Endothelial cell of umbilical vein (primary cell): Measurements from ENCODE around the gene SDF4. TPM values are rescaled to one million over a fixed set of nuclear protein-coding genes. Genes with fewer than 3 reads are reported as not detected.
A peak's percentile ranks its signal among the peaks of the same experiment; 100 is the strongest.

ENCODE experiments used
- Bru-seq: library from RNA; stranded (reverse); fragments of 400-500 nt; gene quantifications from one replicate; lab custom pipeline; 2021; lab: Mats Ljungman, UMichigan
- BruChase-seq, 2 experiments: library from RNA; stranded (reverse); fragments of 400-500 nt; gene quantifications; one replicate each; lab custom pipeline; 2021; lab: Mats Ljungman, UMichigan
- BruUV-seq: library from RNA; stranded (reverse); fragments of 400-500 nt; replicated peaks from 2 replicates; lab custom pipeline; 2021; lab: Mats Ljungman, UMichigan
- CTCF ChIA-PET: fragments of 300-600, 350-600 bp; sonication (Branson Sonifier 250); formaldehyde crosslinking; loops from one replicate; lab custom pipeline; 2021; ENCODE audit warnings: antibody characterized with exemption, inconsistent platforms; lab: Charles Lee
- POLR2A ChIA-PET: fragments of 300-600, 350-600 bp; sonication (Branson Sonifier 250); formaldehyde crosslinking; loops from one replicate; lab custom pipeline; 2021; ENCODE audit warnings: antibody characterized with exemption, inconsistent platforms; lab: Charles Lee
- DNase-seq: peaks from one replicate; pipeline ENCODE4 v3.0.0-alpha.2; 2011; ENCODE audit warnings: low read depth, low spot score
- FAIRE-seq: peaks from 2 replicates; lab custom pipeline; 2011; peaks lifted over from hg19 to GRCh38; lab: Jason Lieb, UNC
- H2AFZ ChIP-seq: 2 replicates; pipeline ENCODE4 v1.6.0; 2012; ENCODE audit warnings: low read depth, low read length, control low read depth, inconsistent platforms
- H3K27ac ChIP-seq: 2 replicates; pipeline ENCODE4 v1.5.1; 2011; ENCODE audit warnings: low read depth, mild to moderate bottlenecking, control low read depth, low read length, moderate library complexity; ENCODE audit not compliant: insufficient read depth
- H3K27me3 ChIP-seq, 2 experiments: 2 replicates each; pipeline versions ENCODE4 v1.6.0 to v1.6.1; 2011; ENCODE audit warnings: low read length in 2 of 2, mixed read lengths in 1 of 2; ENCODE audit not compliant: control insufficient read depth in 2 of 2, insufficient read depth in 2 of 2
- H3K36me3 ChIP-seq, 2 experiments: 2 replicates in 1 of 2; 3 replicates in 1 of 2; pipeline ENCODE4 v1.5.1; 2011; ENCODE audit warnings: low read length in 2 of 2, mild to moderate bottlenecking in 1 of 2, moderate library complexity in 1 of 2; ENCODE audit not compliant: control insufficient read depth in 2 of 2, insufficient read depth in 2 of 2; ENCODE audit errors: extremely low read depth in 1 of 2
- H3K4me1 ChIP-seq: 3 replicates; pipeline ENCODE4 v1.5.1; 2011; ENCODE audit warnings: mild to moderate bottlenecking, low read length; ENCODE audit not compliant: control insufficient read depth, insufficient read depth; ENCODE audit errors: extremely low read depth
- H3K4me2 ChIP-seq: 2 replicates; pipeline ENCODE4 v1.6.1; 2011; ENCODE audit warnings: low read length, control low read depth, mixed read lengths; ENCODE audit not compliant: insufficient read depth
- H3K4me3 ChIP-seq, 3 experiments: fragments of 200-600 bp in 1 of 3; sonication (generic), shearing (Covaris generic) in 1 of 3; replicated peaks in 1 of 3; 2 replicates each; pipeline ENCODE4 v1.5.1; 2011 to 2016; ENCODE audit warnings: control low read depth in 3 of 3, low read length in 3 of 3, mild to moderate bottlenecking in 2 of 3, inconsistent platforms in 1 of 3, low read depth in 1 of 3, moderate library complexity in 1 of 3; ENCODE audit not compliant: insufficient read depth in 1 of 3
- H3K79me2 ChIP-seq: 2 replicates; pipeline ENCODE4 v1.6.0; 2012; ENCODE audit warnings: low read length, inconsistent platforms; ENCODE audit not compliant: control insufficient read depth, insufficient read depth
- H3K9ac ChIP-seq: replicated peaks from 2 replicates; pipeline ENCODE3; 2011; ENCODE audit warnings: low read length, control low read depth; ENCODE audit not compliant: insufficient read depth; ENCODE audit errors: extremely low read depth
- H3K9me1 ChIP-seq: replicated peaks from 3 replicates; pipeline ENCODE4 v1.6.0; 2011; ENCODE audit warnings: mild to moderate bottlenecking, low read length; ENCODE audit not compliant: control insufficient read depth, insufficient read depth; ENCODE audit errors: extremely low read depth
- H3K9me3 ChIP-seq: replicated peaks from 2 replicates; pipeline ENCODE4 v1.5.1; 2012; ENCODE audit warnings: low read length, inconsistent platforms; ENCODE audit not compliant: control insufficient read depth, insufficient read depth
- H4K20me1 ChIP-seq: replicated peaks from 2 replicates; pipeline ENCODE3; 2011; ENCODE audit warnings: mild to moderate bottlenecking, low read length; ENCODE audit not compliant: control insufficient read depth, insufficient read depth; ENCODE audit errors: extremely low read depth
- EZH2 ChIP-seq: IDR thresholded peaks from 2 replicates; pipeline ENCODE4 v1.6.1; 2012; ENCODE audit warnings: borderline replicate concordance, low read depth, mild to moderate bottlenecking, moderate library complexity, low read length, inconsistent platforms; ENCODE audit not compliant: severe bottlenecking
- FOS ChIP-seq: IDR thresholded peaks from 2 replicates; pipeline ENCODE4 v1.6.1; 2011; ENCODE audit warnings: mild to moderate bottlenecking, low read length, moderate library complexity, borderline replicate concordance; ENCODE audit not compliant: insufficient read depth
- GATA2 ChIP-seq: IDR thresholded peaks from 2 replicates; pipeline ENCODE4 v1.7.0; 2011; ENCODE audit warnings: low read depth, mild to moderate bottlenecking, moderate library complexity, mixed read lengths, low read length; ENCODE audit not compliant: insufficient read length, insufficient read depth
- JUN ChIP-seq: IDR thresholded peaks from 2 replicates; pipeline ENCODE4 v1.6.1; 2011; ENCODE audit warnings: borderline replicate concordance, low read depth; ENCODE audit not compliant: insufficient read length, insufficient read depth
- MYC ChIP-seq: IDR thresholded peaks from one replicate; pipeline ENCODE4 v1.6.1; 2011; ENCODE audit warnings: mild to moderate bottlenecking, low read depth, low read length
- POLR2A ChIP-seq: IDR thresholded peaks from 2 replicates; pipeline ENCODE4 v1.6.1; 2012; ENCODE audit warnings: low read depth, mild to moderate bottlenecking, control low read depth, low read length
- POLR2AphosphoS5 ChIP-seq: IDR thresholded peaks from 2 replicates; pipeline ENCODE4 v1.6.1; 2012; ENCODE audit warnings: low read depth, mild to moderate bottlenecking, control low read depth, low read length, moderate library complexity; ENCODE audit not compliant: insufficient read depth
- dilution Hi-C: fragments of 300-500 bp; cut with MboI; formaldehyde crosslinking; loops from one replicate; pipeline ENCODE4 v1.15.0; 2019; ENCODE audit warnings: low sequenced_read_pairs; ENCODE audit not compliant: extremely low pct_ligation_motif_present
- intact Hi-C: fragments of 100-400 bp; cut with micrococcal nuclease; formaldehyde crosslinking; loops from one replicate; pipeline ENCODE4 v1.10.0; 2022
- long read RNA-seq: library from polyadenylated mRNA; stranded (forward); transcript quantifications from one replicate; pipeline ENCODE4 v2.0.0, GENCODE V29; 2021
- polyA minus RNA-seq, 3 experiments: library from RNA; depleted of rRNA, polyadenylated mRNA; stranded (reverse); fragments of >200 nt; gene quantifications; 1 replicate in 1 of 3; 2 replicates in 2 of 3; pipeline ENCODE4 v1.2.3, GENCODE V29; 2011
- polyA plus RNA-seq, 4 experiments: library from polyadenylated mRNA; depleted of rRNA in 3 of 4; stranded (reverse) in 3 of 4; unstranded in 1 of 4; fragments of >200 nt; gene quantifications; 2 replicates each; pipeline versions ENCODE4 v1.2.1 to v1.2.3, GENCODE V29; 2011 to 2012; ENCODE audit warnings: missing spikeins in 1 of 4
- total RNA-seq: library from RNA; stranded (reverse); gene quantifications from 2 replicates; pipeline ENCODE4 v1.2.3, GENCODE V29; 2021
- TF ChIP-seq, protein P1 (sequence below), 2 donors: IDR thresholded peaks; 1 replicate in 1 of 2; 2 replicates in 1 of 2; pipeline ENCODE4 v1.5.1; 2011; ENCODE audit warnings: low read length in 2 of 2, mild to moderate bottlenecking in 2 of 2, moderate library complexity in 2 of 2, control low read depth in 1 of 2, inconsistent platforms in 1 of 2, low read depth in 1 of 2; ENCODE audit not compliant: insufficient read depth in 1 of 2; ENCODE audit errors: extremely low read depth in 1 of 2
- TF ChIP-seq, protein P2 (sequence below): IDR thresholded peaks from 2 replicates; pipeline ENCODE4 v1.6.1; 2011; ENCODE audit not compliant: insufficient read depth, insufficient read length

Gene SDF4, protein sequence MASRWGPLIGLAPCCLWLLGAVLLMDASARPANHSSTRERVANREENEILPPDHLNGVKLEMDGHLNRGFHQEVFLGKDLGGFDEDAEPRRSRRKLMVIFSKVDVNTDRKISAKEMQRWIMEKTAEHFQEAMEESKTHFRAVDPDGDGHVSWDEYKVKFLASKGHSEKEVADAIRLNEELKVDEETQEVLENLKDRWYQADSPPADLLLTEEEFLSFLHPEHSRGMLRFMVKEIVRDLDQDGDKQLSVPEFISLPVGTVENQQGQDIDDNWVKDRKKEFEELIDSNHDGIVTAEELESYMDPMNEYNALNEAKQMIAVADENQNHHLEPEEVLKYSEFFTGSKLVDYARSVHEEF
- total RNA-seq (171 and 185 TPM in 2 replicates), polyA plus RNA-seq (156 and 175 TPM in 2 replicates), polyA minus RNA-seq (70.7 and 74.9 TPM in 2 replicates), Bru-seq, nascent RNA (percentile 57 among the genes with signal in this experiment), BruChase-seq, experiment 1, labeled RNA remaining after a 6-hour chase (percentile 85 among the genes with signal in this experiment), BruChase-seq, experiment 2, labeled RNA remaining after a 2-hour chase (percentile 76 among the genes with signal in this experiment)
- 137 and 172 TPM in 2 replicates for polyA plus RNA-seq (2011; cell fraction: cytosol; rRNA removed)
- polyA plus RNA-seq (2011; cell fraction: nucleus; rRNA removed), result 112 and 136 TPM in 2 replicates
- polyA plus RNA-seq (2012), result 125 and 164 TPM in 2 replicates
- polyA minus RNA-seq (2011; cell fraction: cytosol; rRNA and poly(A)+ RNA removed), result 41.6 TPM
- polyA minus RNA-seq (2011; cell fraction: nucleus; rRNA and poly(A)+ RNA removed), result 20.6 and 42.2 TPM in 2 replicates
- long read RNA-seq, transcript SDF4-206 (2 exons, 2,591 nt), result minor isoform, 9 of 581 reads
- long read RNA-seq, transcript SDF4-202 (7 exons, 1,956 nt), result major isoform, 339 of 581 reads
- long read RNA-seq, transcript SDF4-201 (7 exons, 2,079 nt), result minor isoform, 22 of 581 reads
- long read RNA-seq, transcript SDF4-207 (3 exons, 3,516 nt), result minor isoform, 6 of 581 reads
- long read RNA-seq, partial matches to known transcripts, result 193 of 581 reads
- long read RNA-seq, other reads (novel, unspliced or antisense), result 12 of 581 reads

DNA sequence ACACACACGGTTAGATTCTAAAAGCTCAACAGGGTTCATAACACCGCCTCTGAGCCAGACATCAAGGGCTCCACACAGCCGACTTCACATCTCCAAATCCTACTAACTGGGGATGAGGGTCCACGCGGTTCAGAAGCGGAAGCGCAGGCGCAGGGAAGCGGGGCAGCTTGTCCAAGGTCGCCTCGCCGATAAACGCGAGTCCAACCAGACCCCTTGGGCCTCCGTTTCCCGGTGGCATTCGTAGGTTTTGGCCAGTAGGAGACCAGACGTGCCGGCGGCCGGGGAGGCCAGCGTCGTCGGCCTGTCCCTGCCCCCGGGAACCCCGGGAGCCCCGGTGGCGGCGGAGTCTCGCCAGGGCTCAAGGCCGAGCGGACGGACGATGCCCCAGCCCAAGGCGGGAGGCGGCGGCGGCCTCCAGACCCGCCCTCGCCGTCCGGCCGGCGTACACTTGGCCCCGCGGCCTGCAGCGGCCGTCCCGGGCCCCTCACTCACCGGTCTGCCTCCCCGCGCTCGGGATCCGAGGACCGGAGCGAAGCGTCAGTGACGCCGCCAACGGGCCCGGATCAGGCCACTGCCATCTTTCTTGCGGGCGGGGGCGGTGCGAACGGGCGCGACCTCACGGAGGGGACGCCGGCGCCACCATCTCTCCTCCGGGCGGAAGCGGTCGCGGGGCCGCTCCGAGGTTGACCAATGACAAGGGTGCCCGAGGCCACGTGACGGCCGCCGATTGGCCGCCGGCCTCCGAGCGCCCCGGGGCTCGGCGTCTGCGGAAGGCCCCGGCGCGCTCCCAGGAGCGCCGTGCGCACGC is at the start of gene SDF4:
TSS of gene SDF4 (minus strand) at position 602 of the 808 bp plus-strand sequence. CDS start 3,229 bp downstream, outside the sequence.
- intact Hi-C loops, result loop anchor here (1.0 to 2.0 kb wide), 5 partner anchors 19 to 198 kb away; partner anchors contain the start of gene PUSL1
- TF ChIP-seq, protein P1, sequence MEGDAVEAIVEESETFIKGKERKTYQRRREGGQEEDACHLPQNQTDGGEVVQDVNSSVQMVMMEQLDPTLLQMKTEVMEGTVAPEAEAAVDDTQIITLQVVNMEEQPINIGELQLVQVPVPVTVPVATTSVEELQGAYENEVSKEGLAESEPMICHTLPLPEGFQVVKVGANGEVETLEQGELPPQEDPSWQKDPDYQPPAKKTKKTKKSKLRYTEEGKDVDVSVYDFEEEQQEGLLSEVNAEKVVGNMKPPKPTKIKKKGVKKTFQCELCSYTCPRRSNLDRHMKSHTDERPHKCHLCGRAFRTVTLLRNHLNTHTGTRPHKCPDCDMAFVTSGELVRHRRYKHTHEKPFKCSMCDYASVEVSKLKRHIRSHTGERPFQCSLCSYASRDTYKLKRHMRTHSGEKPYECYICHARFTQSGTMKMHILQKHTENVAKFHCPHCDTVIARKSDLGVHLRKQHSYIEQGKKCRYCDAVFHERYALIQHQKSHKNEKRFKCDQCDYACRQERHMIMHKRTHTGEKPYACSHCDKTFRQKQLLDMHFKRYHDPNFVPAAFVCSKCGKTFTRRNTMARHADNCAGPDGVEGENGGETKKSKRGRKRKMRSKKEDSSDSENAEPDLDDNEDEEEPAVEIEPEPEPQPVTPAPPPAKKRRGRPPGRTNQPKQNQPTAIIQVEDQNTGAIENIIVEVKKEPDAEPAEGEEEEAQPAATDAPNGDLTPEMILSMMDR (IDR thresholded peaks at IDR 0.05; ENCODE audit: extremely low read depth in 1 of 2, insufficient read depth in 1 of 2, low read depth in 1 of 2, low read length in 2 of 2), result no peak
- TF ChIP-seq POLR2AphosphoS5, result peak; percentile 82
- no peak for TF ChIP-seq JUN
- TF ChIP-seq GATA2, result no peak
- no peak for TF ChIP-seq MYC
- TF ChIP-seq EZH2, result no peak
- TF ChIP-seq FOS, result no peak
- TF ChIP-seq, protein P2, sequence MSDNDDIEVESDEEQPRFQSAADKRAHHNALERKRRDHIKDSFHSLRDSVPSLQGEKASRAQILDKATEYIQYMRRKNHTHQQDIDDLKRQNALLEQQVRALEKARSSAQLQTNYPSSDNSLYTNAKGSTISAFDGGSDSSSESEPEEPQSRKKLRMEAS, result peak; percentile 85
- TF ChIP-seq POLR2A, result peak; percentile 94

More for the DNA sequence above, at the start of gene SDF4:
- H3K9me3 ChIP-seq, result no peaks in the 10 kb centered on the region
- peak within 1 kb of the TSS; percentile 54 to 88 (median 80) for H3K4me3 ChIP-seq
- H3K27ac ChIP-seq, result peak within 1 kb of the TSS; percentile 39
- peaks cover 63% of the 10 kb centered on the region for H3K79me2 ChIP-seq
- H3K36me3 ChIP-seq, result peaks cover 6 to 11% of the 10 kb centered on the region in 2 experiments
- peak; percentile 97 for DNase-seq
- FAIRE-seq, result peak; percentile 93
- H3K27me3 ChIP-seq, result no peaks in the 10 kb centered on the region
- peaks cover 6% of the 10 kb centered on the region for H3K4me1 ChIP-seq
- H2AFZ ChIP-seq, result peak within 1 kb of the TSS; percentile 4
- no TSS peak for BruUV-seq
- H3K9me1 ChIP-seq, result no peaks in the 10 kb centered on the region
- no peaks in the 10 kb centered on the region for H4K20me1 ChIP-seq
- ChIA-PET POLR2A (interaction anchor here (0.8 to 1.1 kb wide), 2 partner anchors 40 to 113 kb away, joined by 3 read pairs; no protein-coding TSS in a partner anchor), CTCF (interaction anchor here (0.6 to 3.7 kb wide), 8 partner anchors 19 to 247 kb away, joined by 3 to 43 read pairs (median 5); no protein-coding TSS in a partner anchor)
- H3K9ac ChIP-seq, result peak within 1 kb of the TSS; percentile 69
- H3K4me2 ChIP-seq, result peak within 1 kb of the TSS; percentile 87
- dilution Hi-C loops, result no loop called here
